ENCODE results near the gene RAPGEF3.

The RAPGEF3 gene

GRCh38 chr12:47775100-47775911 lies 16.6 kb upstream of the RAPGEF3 start:
- DNase-seq: no peak

- no peak for DNase-seq
Measured at GRCh38 chr12:47774663-47775062, 16.0 kb upstream of the RAPGEF3 start.

GRCh38 chr12:47773858-47774580 lies 15.3 kb upstream of the RAPGEF3 start:
- no peak for DNase-seq

- DNase-seq: peak; percentile 57
Measured at GRCh38 chr12:47773062-47773857, 14.6 kb upstream of the RAPGEF3 start, which contains the start of gene SLC48A1. TSS of gene SLC48A1 (plus strand) at chr12:47773238. CDS start at chr12:47773305, 67 bp downstream.

GRCh38 chr12:47772738-47773061 lies 14.0 kb upstream of the RAPGEF3 start:
- no peak for DNase-seq

GRCh38 chr12:47772094-47772660 lies 13.5 kb upstream of the RAPGEF3 start:
- DNase-seq: no peak

- DNase-seq: no peak
Measured at GRCh38 chr12:47771304-47771703, 12.6 kb upstream of the RAPGEF3 start.

- DNase-seq: peak; percentile 82
Measured at GRCh38 chr12:47770086-47770726, 11.5 kb upstream of the RAPGEF3 start.

- DNase-seq: no peak
Measured at GRCh38 chr12:47769234-47770085, 10.8 kb upstream of the RAPGEF3 start.

GRCh38 chr12:47768323-47768811 lies 9.7 kb upstream of the RAPGEF3 start:
- DNase-seq: peak; percentile 100

- DNase-seq: no peak
Measured at GRCh38 chr12:47767216-47767724, 8.6 kb upstream of the RAPGEF3 start.

- no peak for DNase-seq
Measured at GRCh38 chr12:47766502-47767215, 8.0 kb upstream of the RAPGEF3 start.

GRCh38 chr12:47763481-47764346 lies 5.0 kb upstream of the RAPGEF3 start:
- DNase-seq: peak; percentile 82

- no peak for DNase-seq
Measured at GRCh38 chr12:47762850-47763465, 4.3 kb upstream of the RAPGEF3 start.

GRCh38 chr12:47758584-47758833 lies 171 bp downstream of the RAPGEF3 start:
- DNase-seq: no peak

- DNase-seq: no peak
Measured at GRCh38 chr12:47757840-47758583, 668 bp downstream of the RAPGEF3 start.

- DNase-seq: no peak
Measured at GRCh38 chr12:47757364-47757839, 1.3 kb downstream of the RAPGEF3 start.
